K562 (cell line): ENCODE measurements around the gene PLA2G4A. TPM values are rescaled to one million over a fixed set of nuclear protein-coding genes. Genes with fewer than 3 reads are reported as not detected.

Experiments
- ATAC-seq: fragments of 200-7000 bp; cut with Tn5 transposase; 3 replicates; pipeline ENCODE4 v1.9.1; 2020; ENCODE audit warnings: moderate library complexity
- BruUV-seq: library from RNA; stranded (reverse); fragments of 400-500 nt; replicated peaks from 2 replicates; lab custom pipeline; 2021; lab: Mats Ljungman, UMichigan
- CTCF ChIA-PET: fragments of 300-600 bp; formaldehyde crosslinking; extraction: SDS; loops from one replicate; lab custom pipeline; 2021; ENCODE audit warnings: low intra/inter-chr PET ratio; lab: Yijun Ruan, JAX
- POLR2A ChIA-PET: fragments of 300-600, 350-650 bp; sonication (Branson Sonifier 250); formaldehyde crosslinking; extraction: SDS; loops from one replicate; lab custom pipeline; 2021; ENCODE audit warnings: antibody characterized with exemption, inconsistent platforms; lab: Yijun Ruan, JAX
- DNase-seq, 4 experiments: peaks; one replicate each; pipeline versions ENCODE4 v3.0.0 to v3.0.0-alpha.2; 2011 to 2018; ENCODE audit warnings: low spot score in 3 of 4, mixed read lengths in 3 of 4; ENCODE audit errors: extremely low read depth in 1 of 4
- FAIRE-seq: peaks from 2 replicates; lab custom pipeline; 2011; peaks lifted over from hg19 to GRCh38; lab: Jason Lieb, UNC
- H2AFZ ChIP-seq: 2 replicates; pipeline ENCODE4 v1.6.0; 2011; ENCODE audit warnings: low read depth, low read length, control low read depth, inconsistent platforms
- H3K27ac ChIP-seq: fragments of 200-600 bp; 3 replicates; pipeline ENCODE4 v1.8.0; 2011; ENCODE audit warnings: low read depth, mild to moderate bottlenecking, control low read depth, inconsistent platforms, low read length, moderate library complexity, mixed read lengths; ENCODE audit errors: extremely low read depth
- H3K27me3 ChIP-seq, 2 experiments: fragments of 300-600 bp in 1 of 2; 2 replicates in 1 of 2; 3 replicates in 1 of 2; pipeline versions ENCODE4 v1.6.0 to v1.8.0; 2011; ENCODE audit warnings: inconsistent platforms in 2 of 2, low read length in 2 of 2, mild to moderate bottlenecking in 1 of 2, mixed read lengths in 1 of 2, moderate library complexity in 1 of 2; ENCODE audit not compliant: control insufficient read depth in 2 of 2, insufficient read depth in 2 of 2
- H3K36me3 ChIP-seq: fragments of 300-600 bp; 3 replicates; pipeline ENCODE4 v1.8.0; 2011; ENCODE audit warnings: mild to moderate bottlenecking, low read length, inconsistent platforms; ENCODE audit not compliant: control insufficient read depth, insufficient read depth
- H3K4me1 ChIP-seq, 2 experiments: fragments of 200-600 bp in 1 of 2; replicated peaks in 1 of 2; 2 replicates in 1 of 2; 3 replicates in 1 of 2; pipeline versions ENCODE4 v1.5.1 to v1.8.0; 2011; ENCODE audit warnings: inconsistent platforms in 2 of 2, low read length in 2 of 2, mild to moderate bottlenecking in 1 of 2, mixed read lengths in 1 of 2, moderate library complexity in 1 of 2; ENCODE audit not compliant: control insufficient read depth in 2 of 2, insufficient read depth in 2 of 2
- H3K4me2 ChIP-seq: 2 replicates; pipeline ENCODE4 v1.6.1; 2011; ENCODE audit warnings: low read length, control low read depth, inconsistent platforms, mixed read lengths; ENCODE audit not compliant: insufficient read depth
- H3K4me3 ChIP-seq: fragments of 200-600 bp; sonication (generic), shearing (Covaris generic); 2 replicates; pipeline ENCODE4 v1.5.1; 2016; ENCODE audit warnings: control low read depth, inconsistent platforms
- H3K79me2 ChIP-seq: fragments of 200-600 bp; 3 replicates; pipeline ENCODE4 v1.8.0; 2011; ENCODE audit warnings: low read length, inconsistent platforms; ENCODE audit not compliant: control insufficient read depth, insufficient read depth
- H3K9ac ChIP-seq, 2 experiments: 2 replicates each; pipeline versions ENCODE4 v1.6.0 to v1.6.1; 2011; ENCODE audit warnings: low read depth in 2 of 2, low read length in 2 of 2, control low read depth in 1 of 2, inconsistent platforms in 1 of 2, mild to moderate bottlenecking in 1 of 2, mixed read lengths in 1 of 2; ENCODE audit not compliant: insufficient read depth in 1 of 2
- H3K9me1 ChIP-seq: one replicate; pipeline ENCODE4 v1.6.0; 2011; ENCODE audit warnings: inconsistent platforms, mild to moderate bottlenecking, low read length, moderate library complexity; ENCODE audit not compliant: control insufficient read depth, insufficient read depth
- H3K9me3 ChIP-seq: replicated peaks from 2 replicates; pipeline ENCODE4 v1.5.1; 2011; ENCODE audit warnings: low read depth, low read length, inconsistent platforms; ENCODE audit not compliant: control insufficient read depth, insufficient read depth
- H4K20me1 ChIP-seq: replicated peaks from 2 replicates; pipeline ENCODE4 v1.6.1; 2011; ENCODE audit warnings: low read length, inconsistent platforms, mixed read lengths; ENCODE audit not compliant: control insufficient read depth, insufficient read depth
- CCNT2 ChIP-seq: IDR thresholded peaks from 2 replicates; pipeline ENCODE4 v1.6.1; 2011; ENCODE audit warnings: borderline replicate concordance, low read depth, mild to moderate bottlenecking, moderate library complexity, mixed read lengths, low read length; ENCODE audit not compliant: insufficient read length; ENCODE audit errors: extremely low read depth
- DACH1 ChIP-seq: fragments of 450-650 bp; IDR thresholded peaks from 2 replicates; pipeline ENCODE4 v1.6.1; 2018; ENCODE audit not compliant: partially characterized antibody
- DIDO1 ChIP-seq: fragments of 450-650 bp; IDR thresholded peaks from 2 replicates; pipeline ENCODE4 v1.6.1; 2016; ENCODE audit warnings: low read depth, missing biosample characterization, missing genetic modification characterization
- EP300 ChIP-seq: IDR thresholded peaks from 2 replicates; pipeline ENCODE4 v1.6.1; 2012; ENCODE audit warnings: low read length, improper control_type of control experiment
- GTF2E2 ChIP-seq: fragments of 200-800 bp; sonication (Bioruptor generic); IDR thresholded peaks from 2 replicates; pipeline ENCODE4 v1.6.1; 2016; ENCODE audit warnings: missing genetic modification characterization, missing compliant biosample characterization
- HDAC6 ChIP-seq: IDR thresholded peaks from 2 replicates; pipeline ENCODE4 v1.6.1; 2012; ENCODE audit warnings: low read depth, mild to moderate bottlenecking, control low read depth, inconsistent platforms, low read length, moderate library complexity
- NFE2 ChIP-seq: IDR thresholded peaks from 2 replicates; pipeline ENCODE4 v1.6.1; 2014; ENCODE audit warnings: antibody characterized with exemption, low read depth
- TAF7 ChIP-seq: fragments of 450-650 bp; IDR thresholded peaks from 2 replicates; pipeline ENCODE4 v1.6.1; 2016; ENCODE audit warnings: missing genetic modification characterization, missing compliant biosample characterization
- ZNF282 ChIP-seq: sonication (generic); formaldehyde crosslinking; IDR thresholded peaks from 2 replicates; pipeline ENCODE4 v1.8.1; 2023; ENCODE audit warnings: missing genetic modification reagents
- WGBS: fragments of 100-300 bp; shearing (Covaris generic); methylation state at CpG from one replicate; pipeline ENCODE4 v1.1.6; 2016; ENCODE audit warnings: low coverage, mixed read lengths; ENCODE audit not compliant: insufficient coverage; ENCODE audit errors: missing lambda C conversion rate; 5-methylcytosine and 5-hydroxymethylcytosine counted together
- in situ Hi-C: fragments of 300-500 bp; cut with MboI; formaldehyde crosslinking; loops from 4 replicates; pipeline ENCODE4 v1.15.0; 2018; ENCODE audit warnings: inconsistent platforms, mixed read lengths
- intact Hi-C: fragments of 100-400 bp; cut with micrococcal nuclease; formaldehyde crosslinking; loops from 2 replicates; pipeline ENCODE4 v1.14.2; 2022
- polyA plus RNA-seq, 8 experiments: library from polyadenylated mRNA; depleted of rRNA in 4 of 8; stranded (reverse) in 5 of 8; unstranded in 3 of 8; fragments of >200 nt; fragmentation: Nextera tagmentation in 2 of 8; fragmentation: Illumina TruSeq in 1 of 8; extraction: Ambion mirVana in 2 of 8; extraction: Trizol in 1 of 8; gene quantifications; 2 replicates each; pipeline versions ENCODE4 v1.2.1 to v1.2.3, GENCODE V29; 2011 to 2014; ENCODE audit warnings: inconsistent platforms in 1 of 8, missing spikeins in 1 of 8
- total RNA-seq, 7 experiments: library from RNA; depleted of rRNA in 6 of 7; stranded (reverse); fragments of >200 nt in 6 of 7; fragmentation: Illumina TruSeq in 2 of 7; extraction: Trizol in 2 of 7; gene quantifications; 2 replicates each; pipeline versions ENCODE4 v1.2.1 to v1.2.3, GENCODE V29; 2011 to 2021; ENCODE audit warnings: low replicate concordance in 1 of 7
- TF ChIP-seq, protein P1 (sequence below): fragments of 250-450 bp; sonication (Bioruptor Pico); IDR thresholded peaks from 2 replicates; pipeline ENCODE4 v1.9.0; 2021; ENCODE audit warnings: mild to moderate bottlenecking, inconsistent platforms
- TF ChIP-seq, protein P2 (sequence below), 2 experiments: fragments of 450-650 bp in 1 of 2; sonication (generic) in 1 of 2; formaldehyde crosslinking; conservative IDR thresholded peaks; 2 replicates each; pipeline versions ENCODE4 v1.4.0 to v1.8.1; 2020 to 2022; ENCODE audit warnings: mild to moderate bottlenecking in 1 of 2, missing genetic modification reagents in 1 of 2
- TF ChIP-seq, protein P3 (sequence below), 3 experiments: IDR thresholded peaks in 2 of 3; conservative IDR thresholded peaks in 1 of 3; 2 replicates each; pipeline ENCODE4 v1.5.1; 2011 to 2012; ENCODE audit warnings: low read length in 3 of 3, mild to moderate bottlenecking in 3 of 3, control low read depth in 2 of 3, improper control_type of control experiment in 1 of 3, inconsistent platforms in 1 of 3, low read depth in 1 of 3, mixed read lengths in 1 of 3, moderate library complexity in 1 of 3; ENCODE audit not compliant: insufficient read depth in 2 of 3

PLA2G4A gene
- total and polyA plus RNA-seq, 9 of the 15 experiments (the other 6 are each of a cell fraction or from before 2014, with no cell fraction given): 0.04 to 0.71 (median 0.22) TPM; not detected in 4

DNA sequence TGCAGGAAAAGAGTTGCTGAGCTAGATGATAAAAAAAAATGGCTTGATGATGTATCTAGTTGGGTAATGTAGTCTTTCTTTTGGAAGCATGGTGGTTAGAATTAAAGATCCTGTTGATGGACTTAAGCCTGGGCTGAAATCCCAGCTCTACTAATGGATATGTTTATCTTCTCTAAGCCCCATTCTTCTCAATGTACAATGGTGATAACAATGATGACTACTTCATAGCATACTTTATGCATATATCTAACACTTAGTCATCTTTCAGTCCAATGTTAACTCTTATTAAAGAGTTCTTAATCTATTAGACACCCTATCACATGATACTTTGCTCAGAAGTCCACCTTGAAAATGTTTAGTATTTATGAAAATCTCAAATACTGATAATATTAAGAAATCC lies 189.5 kb downstream of the PLA2G4A start:
- H3K4me3 ChIP-seq: no peak overlapping the region
- ChIA-PET CTCF (no interaction called here), POLR2A (interaction anchor here (0.5 kb wide), 1 partner anchor 221 kb away, joined by 3 read pairs; no protein-coding TSS in a partner anchor)
- H3K27ac ChIP-seq: no peak overlapping the region
- no peak overlapping the region for H2AFZ ChIP-seq
- no peaks in the 10 kb centered on the region for H3K79me2 ChIP-seq
- H3K4me2 ChIP-seq: no peak overlapping the region
- FAIRE-seq (no peak), ATAC-seq (no peak), DNase-seq (no peak)
- no peak for TF ChIP-seq EP300
- in situ Hi-C loops: no loop called here
- H3K9ac ChIP-seq: no peak overlapping the region
- H3K36me3 ChIP-seq: no peaks in the 10 kb centered on the region
- no peaks in the 10 kb centered on the region for H3K27me3 ChIP-seq
- intact Hi-C loops: no loop called here
- H3K9me1 ChIP-seq: no peaks in the 10 kb centered on the region
- no peaks in the 10 kb centered on the region for H4K20me1 ChIP-seq
- no TSS peak for BruUV-seq
- H3K9me3 ChIP-seq: no peaks in the 10 kb centered on the region
- H3K4me1 ChIP-seq: no peaks in the 10 kb centered on the region

DNA sequence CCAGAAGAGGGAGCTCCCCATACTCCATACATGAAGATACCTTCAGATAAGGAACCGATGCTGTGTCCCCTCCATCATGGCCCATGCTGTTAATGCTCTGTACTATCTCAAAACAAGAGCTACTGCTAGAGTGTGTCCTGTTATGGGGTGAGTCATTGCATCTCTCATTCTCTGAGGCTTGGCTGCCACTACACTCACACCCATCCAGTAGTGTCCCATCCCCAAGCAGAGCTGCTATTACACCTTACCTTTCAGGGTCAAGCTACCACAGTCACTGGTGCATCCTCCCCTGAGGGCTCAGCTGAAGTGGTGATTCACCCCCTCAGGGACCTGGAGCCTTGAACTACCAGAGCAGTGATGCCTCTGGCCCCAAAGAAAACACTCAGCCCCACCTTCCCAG lies 198.5 kb downstream of the PLA2G4A start:
- POLR2A ChIA-PET: no interaction called here
- in situ Hi-C loops: no loop called here
- TF ChIP-seq GTF2E2 (tag): no peak
- TF ChIP-seq, protein P1, sequence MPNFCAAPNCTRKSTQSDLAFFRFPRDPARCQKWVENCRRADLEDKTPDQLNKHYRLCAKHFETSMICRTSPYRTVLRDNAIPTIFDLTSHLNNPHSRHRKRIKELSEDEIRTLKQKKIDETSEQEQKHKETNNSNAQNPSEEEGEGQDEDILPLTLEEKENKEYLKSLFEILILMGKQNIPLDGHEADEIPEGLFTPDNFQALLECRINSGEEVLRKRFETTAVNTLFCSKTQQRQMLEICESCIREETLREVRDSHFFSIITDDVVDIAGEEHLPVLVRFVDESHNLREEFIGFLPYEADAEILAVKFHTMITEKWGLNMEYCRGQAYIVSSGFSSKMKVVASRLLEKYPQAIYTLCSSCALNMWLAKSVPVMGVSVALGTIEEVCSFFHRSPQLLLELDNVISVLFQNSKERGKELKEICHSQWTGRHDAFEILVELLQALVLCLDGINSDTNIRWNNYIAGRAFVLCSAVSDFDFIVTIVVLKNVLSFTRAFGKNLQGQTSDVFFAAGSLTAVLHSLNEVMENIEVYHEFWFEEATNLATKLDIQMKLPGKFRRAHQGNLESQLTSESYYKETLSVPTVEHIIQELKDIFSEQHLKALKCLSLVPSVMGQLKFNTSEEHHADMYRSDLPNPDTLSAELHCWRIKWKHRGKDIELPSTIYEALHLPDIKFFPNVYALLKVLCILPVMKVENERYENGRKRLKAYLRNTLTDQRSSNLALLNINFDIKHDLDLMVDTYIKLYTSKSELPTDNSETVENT (CRISPR knock-in tag): no peak
- TF ChIP-seq DIDO1 (tag): no peak
- no peak for TF ChIP-seq NFE2
- no peak for TF ChIP-seq HDAC6
- no peak for TF ChIP-seq DACH1
- TF ChIP-seq, protein P2, sequence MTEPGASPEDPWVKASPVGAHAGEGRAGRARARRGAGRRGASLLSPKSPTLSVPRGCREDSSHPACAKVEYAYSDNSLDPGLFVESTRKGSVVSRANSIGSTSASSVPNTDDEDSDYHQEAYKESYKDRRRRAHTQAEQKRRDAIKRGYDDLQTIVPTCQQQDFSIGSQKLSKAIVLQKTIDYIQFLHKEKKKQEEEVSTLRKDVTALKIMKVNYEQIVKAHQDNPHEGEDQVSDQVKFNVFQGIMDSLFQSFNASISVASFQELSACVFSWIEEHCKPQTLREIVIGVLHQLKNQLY (CRISPR knock-in tag; conservative IDR thresholded peaks at IDR 0.05): no peak
- no peak for TF ChIP-seq CCNT2
- TF ChIP-seq, protein P3, sequence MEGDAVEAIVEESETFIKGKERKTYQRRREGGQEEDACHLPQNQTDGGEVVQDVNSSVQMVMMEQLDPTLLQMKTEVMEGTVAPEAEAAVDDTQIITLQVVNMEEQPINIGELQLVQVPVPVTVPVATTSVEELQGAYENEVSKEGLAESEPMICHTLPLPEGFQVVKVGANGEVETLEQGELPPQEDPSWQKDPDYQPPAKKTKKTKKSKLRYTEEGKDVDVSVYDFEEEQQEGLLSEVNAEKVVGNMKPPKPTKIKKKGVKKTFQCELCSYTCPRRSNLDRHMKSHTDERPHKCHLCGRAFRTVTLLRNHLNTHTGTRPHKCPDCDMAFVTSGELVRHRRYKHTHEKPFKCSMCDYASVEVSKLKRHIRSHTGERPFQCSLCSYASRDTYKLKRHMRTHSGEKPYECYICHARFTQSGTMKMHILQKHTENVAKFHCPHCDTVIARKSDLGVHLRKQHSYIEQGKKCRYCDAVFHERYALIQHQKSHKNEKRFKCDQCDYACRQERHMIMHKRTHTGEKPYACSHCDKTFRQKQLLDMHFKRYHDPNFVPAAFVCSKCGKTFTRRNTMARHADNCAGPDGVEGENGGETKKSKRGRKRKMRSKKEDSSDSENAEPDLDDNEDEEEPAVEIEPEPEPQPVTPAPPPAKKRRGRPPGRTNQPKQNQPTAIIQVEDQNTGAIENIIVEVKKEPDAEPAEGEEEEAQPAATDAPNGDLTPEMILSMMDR (IDR thresholded peaks at IDR 0.05 in 2 of 3, conservative IDR thresholded peaks at IDR 0.05 in 1 of 3; ENCODE audit: insufficient read depth in 2 of 3, low read depth in 1 of 3, low read length in 3 of 3): no peak
- no peak for TF ChIP-seq TAF7 (tag)
- no peak for TF ChIP-seq ZNF282 (CRISPR knock-in tag)

More for the DNA sequence above, 198.5 kb downstream of the PLA2G4A start:
- DNase-seq (no peak), ATAC-seq (no peak), FAIRE-seq (no peak)
- Histone ChIP-seq H3K4me2 (no peak overlapping the region), H3K9ac (no peak overlapping the region), H2AFZ (no peak overlapping the region), H3K4me1 (no peaks in the 10 kb centered on the region), H4K20me1 (no peaks in the 10 kb centered on the region), H3K9me1 (no peaks in the 10 kb centered on the region), H3K27ac (no peak overlapping the region), H3K9me3 (no peaks in the 10 kb centered on the region; the same call in 1 of the 2 replicates), H3K36me3 (no peaks in the 10 kb centered on the region; the same call in 2 of the 3 replicates), H3K79me2 (no peaks in the 10 kb centered on the region), H3K4me3 (no peak overlapping the region), H3K27me3 (no peaks in the 10 kb centered on the region)
- CTCF ChIA-PET: no interaction called here
- intact Hi-C loops: no loop called here
- no TSS peak for BruUV-seq
- 0% methylated on average over 1 of the region's 1 CpG for WGBS
